Measurements from ENCODE around the gene TPRG1L.

TPRG1L gene

GRCh38 chr1:3607703-3608065 lies 17.1 kb upstream of the TPRG1L start:
- no peaks in the 10 kb centered on the region for H3K36me3 ChIP-seq (ENCODE audit: control insufficient read depth in 2 of 2, insufficient read depth in 1 of 2, low read length in 2 of 2)
- H3K9me3 ChIP-seq (ENCODE audit: control insufficient read depth, insufficient read depth, low read depth, low read length) = no peaks in the 10 kb centered on the region
- peak; percentile 44 for TF ChIP-seq ZFHX2 (tag by site-specific recombination; conservative IDR thresholded peaks at IDR 0.05)
- no peak for TF ChIP-seq ZXDB (tag by site-specific recombination; IDR thresholded peaks at IDR 0.05)
- peak; percentile 43 for TF ChIP-seq EGR2 (tag by site-specific recombination; IDR thresholded peaks at IDR 0.05; ENCODE audit: low read depth)
- no peak overlapping the region for H3K4me3 ChIP-seq (ENCODE audit: low read depth, low read length)
- CTCF ChIA-PET = interaction anchor here (0.6 to 2.4 kb wide), 3 partner anchors 12 to 19 kb away, joined by 3 to 10 read pairs (median 3); no protein-coding TSS in a partner anchor
- H3K4me1 ChIP-seq (ENCODE audit: control insufficient read depth, insufficient read depth, low read length) = no peaks in the 10 kb centered on the region
- no peak overlapping the region for H3K27ac ChIP-seq (ENCODE audit: extremely low read depth, low read depth, low read length)
- POLR2A ChIA-PET = no interaction called here

DNA sequence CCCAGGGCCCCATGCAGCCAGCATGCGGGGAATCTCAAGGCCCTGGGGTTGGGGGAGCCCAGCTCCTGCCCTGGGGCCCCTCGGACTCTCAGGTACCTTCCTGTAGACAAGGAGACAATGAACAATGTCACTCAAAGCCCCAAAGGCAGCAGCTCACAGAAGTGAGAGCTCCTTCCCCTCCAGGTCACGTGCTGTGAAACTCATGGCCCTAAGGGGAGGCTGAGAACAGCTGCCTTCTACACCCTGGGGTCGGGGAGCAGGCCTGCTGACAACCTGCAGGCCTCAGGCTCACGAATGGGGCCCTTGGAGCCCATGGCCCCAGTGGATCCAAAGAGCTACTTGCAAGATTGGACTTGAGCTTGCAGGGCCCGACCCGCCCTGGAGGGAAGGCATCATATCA lies 16.7 kb upstream of the TPRG1L start:
- ChIA-PET POLR2A (no interaction called here), CTCF (interaction anchor here (0.6 to 2.4 kb wide), 4 partner anchors 11 to 117 kb away, joined by 3 to 10 read pairs (median 3); no protein-coding TSS in a partner anchor)
- Histone ChIP-seq H3K36me3 (ENCODE audit: control insufficient read depth in 2 of 2, insufficient read depth in 1 of 2, low read length in 2 of 2) (no peaks in the 10 kb centered on the region), H3K4me1 (ENCODE audit: control insufficient read depth, insufficient read depth, low read length) (no peaks in the 10 kb centered on the region; the same call in 1 of the 2 replicates), H3K9me3 (ENCODE audit: control insufficient read depth, insufficient read depth, low read depth, low read length) (no peaks in the 10 kb centered on the region), H3K27ac (ENCODE audit: extremely low read depth, low read depth, low read length) (no peak overlapping the region), H3K4me3 (ENCODE audit: low read depth, low read length) (no peak overlapping the region)
- no peak for TF ChIP-seq ZNF132 (tag by site-specific recombination; IDR thresholded peaks at IDR 0.05; ENCODE audit: borderline replicate concordance)
- no peak for TF ChIP-seq ZNF174 (tag by site-specific recombination; IDR thresholded peaks at IDR 0.05)
- TF ChIP-seq BCL11B (tag by site-specific recombination; IDR thresholded peaks at IDR 0.05; ENCODE audit: low read depth) = no peak
- TF ChIP-seq ZSCAN23 (tag by site-specific recombination; IDR thresholded peaks at IDR 0.05) = no peak
- TF ChIP-seq OVOL3 (tag by site-specific recombination; IDR thresholded peaks at IDR 0.05) = no peak
- no peak for TF ChIP-seq ZNF280D (tag by site-specific recombination; IDR thresholded peaks at IDR 0.05)
- TF ChIP-seq ZIC2 (tag by site-specific recombination; IDR thresholded peaks at IDR 0.05) = no peak
- no peak for TF ChIP-seq ZNF514 (tag by site-specific recombination; IDR thresholded peaks at IDR 0.05)
- TF ChIP-seq ZSCAN4 (tag by site-specific recombination; IDR thresholded peaks at IDR 0.05) = no peak
- TF ChIP-seq, protein P1, sequence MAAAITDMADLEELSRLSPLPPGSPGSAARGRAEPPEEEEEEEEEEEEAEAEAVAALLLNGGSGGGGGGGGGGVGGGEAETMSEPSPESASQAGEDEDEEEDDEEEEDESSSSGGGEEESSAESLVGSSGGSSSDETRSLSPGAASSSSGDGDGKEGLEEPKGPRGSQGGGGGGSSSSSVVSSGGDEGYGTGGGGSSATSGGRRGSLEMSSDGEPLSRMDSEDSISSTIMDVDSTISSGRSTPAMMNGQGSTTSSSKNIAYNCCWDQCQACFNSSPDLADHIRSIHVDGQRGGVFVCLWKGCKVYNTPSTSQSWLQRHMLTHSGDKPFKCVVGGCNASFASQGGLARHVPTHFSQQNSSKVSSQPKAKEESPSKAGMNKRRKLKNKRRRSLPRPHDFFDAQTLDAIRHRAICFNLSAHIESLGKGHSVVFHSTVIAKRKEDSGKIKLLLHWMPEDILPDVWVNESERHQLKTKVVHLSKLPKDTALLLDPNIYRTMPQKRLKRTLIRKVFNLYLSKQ (tag by site-specific recombination; IDR thresholded peaks at IDR 0.05; ENCODE audit: borderline replicate concordance) = no peak
- TF ChIP-seq ZNF530 (tag by site-specific recombination; IDR thresholded peaks at IDR 0.05; ENCODE audit: low read depth) = no peak

GRCh38 chr1:3609016-3609768 lies 15.6 kb upstream of the TPRG1L start:
- TF ChIP-seq ZIC2 (tag by site-specific recombination; IDR thresholded peaks at IDR 0.05) (peak; percentile 52), ZFHX2 (tag by site-specific recombination; conservative IDR thresholded peaks at IDR 0.05) (0 out of 2 replicates have a peak, but pooled peaks have one; percentile 15), HOXD13 (CRISPR knock-in tag; IDR thresholded peaks at IDR 0.05; ENCODE audit: borderline replicate concordance) (no peak), ZNF311 (tag by site-specific recombination; IDR thresholded peaks at IDR 0.05; ENCODE audit: borderline replicate concordance) (no peak), ZNF19 (tag by site-specific recombination; IDR thresholded peaks at IDR 0.05; ENCODE audit: low read depth) (no peak), ZBTB8A (tag by site-specific recombination; IDR thresholded peaks at IDR 0.05) (no peak), ZBTB26 (tag by site-specific recombination; optimal IDR thresholded peaks at IDR 0.05) (no peak), ZNF843 (tag by site-specific recombination; IDR thresholded peaks at IDR 0.05) (no peak), ZNF398 (tag by site-specific recombination; IDR thresholded peaks at IDR 0.05) (no peak)
- H3K4me1 ChIP-seq (ENCODE audit: control insufficient read depth, insufficient read depth, low read length) = no peaks in the 10 kb centered on the region; the same call in 1 of the 2 replicates
- ChIA-PET POLR2A (no interaction called here), CTCF (interaction anchor here (0.9 to 2.4 kb wide), 3 partner anchors 10 to 118 kb away, joined by 3 to 10 read pairs (median 9); no protein-coding TSS in a partner anchor)
- H3K27ac ChIP-seq (ENCODE audit: extremely low read depth, low read depth, low read length) = no peak overlapping the region
- H3K9me3 ChIP-seq (ENCODE audit: control insufficient read depth, insufficient read depth, low read depth, low read length) = no peaks in the 10 kb centered on the region
- H3K4me3 ChIP-seq (ENCODE audit: low read depth, low read length) = no peak overlapping the region
- H3K36me3 ChIP-seq (ENCODE audit: control insufficient read depth in 2 of 2, insufficient read depth in 1 of 2, low read length in 2 of 2) = no peaks in the 10 kb centered on the region
